Endothelial cell of umbilical vein (primary cell): ENCODE measurements around the gene PTP4A1. TPM values are rescaled to one million over a fixed set of nuclear protein-coding genes. Genes with fewer than 3 reads are reported as not detected.

ENCODE experiments used
- BruUV-seq: library from RNA; stranded (reverse); fragments of 400-500 nt; replicated peaks from 2 replicates; lab custom pipeline; 2021; lab: Mats Ljungman, UMichigan
- CTCF ChIA-PET: fragments of 300-600, 350-600 bp; sonication (Branson Sonifier 250); formaldehyde crosslinking; loops from one replicate; lab custom pipeline; 2021; ENCODE audit warnings: antibody characterized with exemption, inconsistent platforms; lab: Charles Lee
- POLR2A ChIA-PET: fragments of 300-600, 350-600 bp; sonication (Branson Sonifier 250); formaldehyde crosslinking; loops from one replicate; lab custom pipeline; 2021; ENCODE audit warnings: antibody characterized with exemption, inconsistent platforms; lab: Charles Lee
- DNase-seq: peaks from one replicate; pipeline ENCODE4 v3.0.0-alpha.2; 2011; ENCODE audit warnings: low read depth, low spot score
- FAIRE-seq: peaks from 2 replicates; lab custom pipeline; 2011; peaks lifted over from hg19 to GRCh38; lab: Jason Lieb, UNC
- H2AFZ ChIP-seq: 2 replicates; pipeline ENCODE4 v1.6.0; 2012; ENCODE audit warnings: low read depth, low read length, control low read depth, inconsistent platforms
- H3K27ac ChIP-seq: 2 replicates; pipeline ENCODE4 v1.5.1; 2011; ENCODE audit warnings: low read depth, mild to moderate bottlenecking, control low read depth, low read length, moderate library complexity; ENCODE audit not compliant: insufficient read depth
- H3K27me3 ChIP-seq, 2 experiments: 2 replicates each; pipeline versions ENCODE4 v1.6.0 to v1.6.1; 2011; ENCODE audit warnings: low read length in 2 of 2, mixed read lengths in 1 of 2; ENCODE audit not compliant: control insufficient read depth in 2 of 2, insufficient read depth in 2 of 2
- H3K36me3 ChIP-seq, 2 experiments: 2 replicates in 1 of 2; 3 replicates in 1 of 2; pipeline ENCODE4 v1.5.1; 2011; ENCODE audit warnings: low read length in 2 of 2, mild to moderate bottlenecking in 1 of 2, moderate library complexity in 1 of 2; ENCODE audit not compliant: control insufficient read depth in 2 of 2, insufficient read depth in 2 of 2; ENCODE audit errors: extremely low read depth in 1 of 2
- H3K4me1 ChIP-seq: 3 replicates; pipeline ENCODE4 v1.5.1; 2011; ENCODE audit warnings: mild to moderate bottlenecking, low read length; ENCODE audit not compliant: control insufficient read depth, insufficient read depth; ENCODE audit errors: extremely low read depth
- H3K4me2 ChIP-seq: 2 replicates; pipeline ENCODE4 v1.6.1; 2011; ENCODE audit warnings: low read length, control low read depth, mixed read lengths; ENCODE audit not compliant: insufficient read depth
- H3K4me3 ChIP-seq, 3 experiments: fragments of 200-600 bp in 1 of 3; sonication (generic), shearing (Covaris generic) in 1 of 3; replicated peaks in 1 of 3; 2 replicates each; pipeline ENCODE4 v1.5.1; 2011 to 2016; ENCODE audit warnings: control low read depth in 3 of 3, low read length in 3 of 3, mild to moderate bottlenecking in 2 of 3, inconsistent platforms in 1 of 3, low read depth in 1 of 3, moderate library complexity in 1 of 3; ENCODE audit not compliant: insufficient read depth in 1 of 3
- H3K79me2 ChIP-seq: 2 replicates; pipeline ENCODE4 v1.6.0; 2012; ENCODE audit warnings: low read length, inconsistent platforms; ENCODE audit not compliant: control insufficient read depth, insufficient read depth
- H3K9ac ChIP-seq: replicated peaks from 2 replicates; pipeline ENCODE3; 2011; ENCODE audit warnings: low read length, control low read depth; ENCODE audit not compliant: insufficient read depth; ENCODE audit errors: extremely low read depth
- H3K9me1 ChIP-seq: replicated peaks from 3 replicates; pipeline ENCODE4 v1.6.0; 2011; ENCODE audit warnings: mild to moderate bottlenecking, low read length; ENCODE audit not compliant: control insufficient read depth, insufficient read depth; ENCODE audit errors: extremely low read depth
- H3K9me3 ChIP-seq: replicated peaks from 2 replicates; pipeline ENCODE4 v1.5.1; 2012; ENCODE audit warnings: low read length, inconsistent platforms; ENCODE audit not compliant: control insufficient read depth, insufficient read depth
- H4K20me1 ChIP-seq: replicated peaks from 2 replicates; pipeline ENCODE3; 2011; ENCODE audit warnings: mild to moderate bottlenecking, low read length; ENCODE audit not compliant: control insufficient read depth, insufficient read depth; ENCODE audit errors: extremely low read depth
- EZH2 ChIP-seq: IDR thresholded peaks from 2 replicates; pipeline ENCODE4 v1.6.1; 2012; ENCODE audit warnings: borderline replicate concordance, low read depth, mild to moderate bottlenecking, moderate library complexity, low read length, inconsistent platforms; ENCODE audit not compliant: severe bottlenecking
- FOS ChIP-seq: IDR thresholded peaks from 2 replicates; pipeline ENCODE4 v1.6.1; 2011; ENCODE audit warnings: mild to moderate bottlenecking, low read length, moderate library complexity, borderline replicate concordance; ENCODE audit not compliant: insufficient read depth
- GATA2 ChIP-seq: IDR thresholded peaks from 2 replicates; pipeline ENCODE4 v1.7.0; 2011; ENCODE audit warnings: low read depth, mild to moderate bottlenecking, moderate library complexity, mixed read lengths, low read length; ENCODE audit not compliant: insufficient read length, insufficient read depth
- JUN ChIP-seq: IDR thresholded peaks from 2 replicates; pipeline ENCODE4 v1.6.1; 2011; ENCODE audit warnings: borderline replicate concordance, low read depth; ENCODE audit not compliant: insufficient read length, insufficient read depth
- MAX ChIP-seq: IDR thresholded peaks from 2 replicates; pipeline ENCODE4 v1.6.1; 2011; ENCODE audit not compliant: insufficient read depth, insufficient read length
- MYC ChIP-seq: IDR thresholded peaks from one replicate; pipeline ENCODE4 v1.6.1; 2011; ENCODE audit warnings: mild to moderate bottlenecking, low read depth, low read length
- POLR2A ChIP-seq: IDR thresholded peaks from 2 replicates; pipeline ENCODE4 v1.6.1; 2012; ENCODE audit warnings: low read depth, mild to moderate bottlenecking, control low read depth, low read length
- POLR2AphosphoS5 ChIP-seq: IDR thresholded peaks from 2 replicates; pipeline ENCODE4 v1.6.1; 2012; ENCODE audit warnings: low read depth, mild to moderate bottlenecking, control low read depth, low read length, moderate library complexity; ENCODE audit not compliant: insufficient read depth
- dilution Hi-C: fragments of 300-500 bp; cut with MboI; formaldehyde crosslinking; loops from one replicate; pipeline ENCODE4 v1.15.0; 2019; ENCODE audit warnings: low sequenced_read_pairs; ENCODE audit not compliant: extremely low pct_ligation_motif_present
- intact Hi-C: fragments of 100-400 bp; cut with micrococcal nuclease; formaldehyde crosslinking; loops from one replicate; pipeline ENCODE4 v1.10.0; 2022
- polyA plus RNA-seq, 4 experiments: library from polyadenylated mRNA; depleted of rRNA in 3 of 4; stranded (reverse) in 3 of 4; unstranded in 1 of 4; fragments of >200 nt; gene quantifications; 2 replicates each; pipeline versions ENCODE4 v1.2.1 to v1.2.3, GENCODE V29; 2011 to 2012; ENCODE audit warnings: missing spikeins in 1 of 4
- total RNA-seq: library from RNA; stranded (reverse); gene quantifications from 2 replicates; pipeline ENCODE4 v1.2.3, GENCODE V29; 2021
- TF ChIP-seq, protein P1 (sequence below), 2 donors: IDR thresholded peaks; 1 replicate in 1 of 2; 2 replicates in 1 of 2; pipeline ENCODE4 v1.5.1; 2011; ENCODE audit warnings: low read length in 2 of 2, mild to moderate bottlenecking in 2 of 2, moderate library complexity in 2 of 2, control low read depth in 1 of 2, inconsistent platforms in 1 of 2, low read depth in 1 of 2; ENCODE audit not compliant: insufficient read depth in 1 of 2; ENCODE audit errors: extremely low read depth in 1 of 2

The PTP4A1 gene
- total and polyA plus RNA-seq, 2 donors (not counting 3 experiments of a cell fraction or from before 2014, with no cell fraction given): 10.8 to 58.4 TPM

DNA sequence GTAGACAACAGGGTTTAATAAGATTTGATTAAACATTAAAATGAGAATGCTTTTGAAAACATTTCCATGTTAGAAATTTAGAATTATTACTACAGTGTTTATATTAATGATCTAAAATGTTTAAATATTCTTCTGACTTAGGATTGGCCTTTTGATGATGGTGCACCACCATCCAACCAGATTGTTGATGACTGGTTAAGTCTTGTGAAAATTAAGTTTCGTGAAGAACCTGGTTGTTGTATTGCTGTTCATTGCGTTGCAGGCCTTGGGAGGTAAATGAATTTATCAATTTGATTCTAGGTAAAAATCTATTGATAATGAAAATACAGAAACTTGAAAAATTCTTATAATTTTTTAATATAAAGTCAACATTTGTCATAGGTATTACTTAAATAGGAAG lies 6.5 kb downstream of the PTP4A1 start:
- no TSS peak for BruUV-seq

DNA sequence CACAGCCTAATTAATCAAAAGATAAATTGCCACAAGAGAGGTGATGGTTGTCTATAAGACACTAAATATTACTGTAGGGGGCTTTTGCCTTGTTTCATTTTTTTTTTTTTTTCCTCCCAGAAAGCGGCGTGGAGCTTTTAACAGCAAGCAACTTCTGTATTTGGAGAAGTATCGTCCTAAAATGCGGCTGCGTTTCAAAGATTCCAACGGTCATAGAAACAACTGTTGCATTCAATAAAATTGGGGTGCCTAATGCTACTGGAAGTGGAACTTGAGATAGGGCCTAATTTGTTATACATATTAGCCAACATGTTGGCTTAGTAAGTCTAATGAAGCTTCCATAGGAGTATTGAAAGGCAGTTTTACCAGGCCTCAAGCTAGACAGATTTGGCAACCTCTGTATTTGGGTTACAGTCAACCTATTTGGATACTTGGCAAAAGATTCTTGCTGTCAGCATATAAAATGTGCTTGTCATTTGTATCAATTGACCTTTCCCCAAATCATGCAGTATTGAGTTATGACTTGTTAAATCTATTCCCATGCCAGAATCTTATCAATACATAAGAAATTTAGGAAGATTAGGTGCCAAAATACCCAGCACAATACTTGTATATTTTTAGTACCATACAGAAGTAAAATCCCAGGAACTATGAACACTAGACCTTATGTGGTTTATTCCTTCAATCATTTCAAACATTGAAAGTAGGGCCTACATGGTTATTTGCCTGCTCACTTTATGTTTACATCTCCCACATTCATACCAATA lies 7.8 kb downstream of the PTP4A1 start:
- Histone ChIP-seq H4K20me1 (peaks cover 6% of the 10 kb centered on the region), H3K9me3 (no peaks in the 10 kb centered on the region), H3K4me1 (peaks cover 5% of the 10 kb centered on the region), H3K4me3 (no peak overlapping the region), H3K36me3 (peaks cover 8 to 40% of the 10 kb centered on the region in 2 experiments), H3K9ac (no peak overlapping the region), H3K27ac (no peak overlapping the region), H3K79me2 (peaks cover 26% of the 10 kb centered on the region), H2AFZ (no peak overlapping the region), H3K9me1 (no peaks in the 10 kb centered on the region), H3K27me3 (no peaks in the 10 kb centered on the region), H3K4me2 (no peak overlapping the region)
- POLR2A ChIA-PET: no interaction called here
- dilution Hi-C loops (no loop called here), intact Hi-C loops (no loop called here)
- CTCF ChIA-PET: no interaction called here
- TF ChIP-seq, protein P1, sequence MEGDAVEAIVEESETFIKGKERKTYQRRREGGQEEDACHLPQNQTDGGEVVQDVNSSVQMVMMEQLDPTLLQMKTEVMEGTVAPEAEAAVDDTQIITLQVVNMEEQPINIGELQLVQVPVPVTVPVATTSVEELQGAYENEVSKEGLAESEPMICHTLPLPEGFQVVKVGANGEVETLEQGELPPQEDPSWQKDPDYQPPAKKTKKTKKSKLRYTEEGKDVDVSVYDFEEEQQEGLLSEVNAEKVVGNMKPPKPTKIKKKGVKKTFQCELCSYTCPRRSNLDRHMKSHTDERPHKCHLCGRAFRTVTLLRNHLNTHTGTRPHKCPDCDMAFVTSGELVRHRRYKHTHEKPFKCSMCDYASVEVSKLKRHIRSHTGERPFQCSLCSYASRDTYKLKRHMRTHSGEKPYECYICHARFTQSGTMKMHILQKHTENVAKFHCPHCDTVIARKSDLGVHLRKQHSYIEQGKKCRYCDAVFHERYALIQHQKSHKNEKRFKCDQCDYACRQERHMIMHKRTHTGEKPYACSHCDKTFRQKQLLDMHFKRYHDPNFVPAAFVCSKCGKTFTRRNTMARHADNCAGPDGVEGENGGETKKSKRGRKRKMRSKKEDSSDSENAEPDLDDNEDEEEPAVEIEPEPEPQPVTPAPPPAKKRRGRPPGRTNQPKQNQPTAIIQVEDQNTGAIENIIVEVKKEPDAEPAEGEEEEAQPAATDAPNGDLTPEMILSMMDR (IDR thresholded peaks at IDR 0.05; ENCODE audit: extremely low read depth in 1 of 2, insufficient read depth in 1 of 2, low read depth in 1 of 2, low read length in 2 of 2): no peak
- TF ChIP-seq JUN (no peak), POLR2AphosphoS5 (no peak), MAX (no peak), FOS (no peak), MYC (no peak), EZH2 (no peak), POLR2A (no peak), GATA2 (no peak)
- no TSS peak for BruUV-seq
- FAIRE-seq: no peak
- no peak for DNase-seq

More for the DNA sequence above, 6.5 kb downstream of the PTP4A1 start:
- Histone ChIP-seq H3K27ac (no peak overlapping the region), H3K36me3 (peaks cover 8 to 40% of the 10 kb centered on the region in 2 experiments), H3K9ac (no peak overlapping the region), H4K20me1 (peaks cover 10% of the 10 kb centered on the region), H3K4me1 (peaks cover 11% of the 10 kb centered on the region), H3K9me3 (no peaks in the 10 kb centered on the region), H3K4me3 (no peak overlapping the region), H3K9me1 (no peaks in the 10 kb centered on the region), H3K4me2 (no peak overlapping the region), H2AFZ (no peak overlapping the region), H3K79me2 (peaks cover 40% of the 10 kb centered on the region), H3K27me3 (no peaks in the 10 kb centered on the region)
- no peak for DNase-seq
- no peak for TF ChIP-seq GATA2
- TF ChIP-seq POLR2AphosphoS5: no peak
- TF ChIP-seq POLR2A: no peak
- CTCF ChIA-PET: no interaction called here
- POLR2A ChIA-PET: no interaction called here
- no peak for FAIRE-seq
- intact Hi-C loops (no loop called here), dilution Hi-C loops (no loop called here)
